ENCODE results near the gene CLIC5.

The CLIC5 gene

GRCh38 chr6:45877970-45878590, 137.6 kb downstream of the CLIC5 start:
- no peak for DNase-seq (ENCODE audit: low read depth)
- TF ChIP-seq CTCF (conservative IDR thresholded peaks at IDR 0.05; ENCODE audit: low read depth, low read length): no peak
- no peak overlapping the region for H3K4me3 ChIP-seq (ENCODE audit: low read depth, low read length)

GRCh38 chr6:45872827-45873365, 142.8 kb downstream of the CLIC5 start:
- no peak for TF ChIP-seq CTCF (conservative IDR thresholded peaks at IDR 0.05; ENCODE audit: low read depth, low read length)
- no peak overlapping the region for H3K4me3 ChIP-seq (ENCODE audit: low read depth, low read length)
- DNase-seq (ENCODE audit: low read depth): no peak

- DNase-seq (ENCODE audit: low read depth): no peak
- no peak for TF ChIP-seq CTCF (conservative IDR thresholded peaks at IDR 0.05; ENCODE audit: low read depth, low read length)
- H3K4me3 ChIP-seq (ENCODE audit: low read depth, low read length): no peak overlapping the region
These were observed 145.1 kb downstream of the CLIC5 start for GRCh38 chr6:45870531-45870930.

- TF ChIP-seq CTCF (conservative IDR thresholded peaks at IDR 0.05; ENCODE audit: low read depth, low read length): no peak
- no peak overlapping the region for H3K4me3 ChIP-seq (ENCODE audit: low read depth, low read length)
- no peak for DNase-seq (ENCODE audit: low read depth)
These were observed 151.0 kb downstream of the CLIC5 start for GRCh38 chr6:45864651-45865050.

GRCh38 chr6:45858691-45859090, 157.0 kb downstream of the CLIC5 start:
- TF ChIP-seq CTCF (conservative IDR thresholded peaks at IDR 0.05; ENCODE audit: low read depth, low read length): no peak
- no peak overlapping the region for H3K4me3 ChIP-seq (ENCODE audit: low read depth, low read length)
- DNase-seq (ENCODE audit: low read depth): no peak

GRCh38 chr6:45857827-45858226, 157.8 kb downstream of the CLIC5 start:
- H3K4me3 ChIP-seq (ENCODE audit: low read depth, low read length): no peak overlapping the region
- TF ChIP-seq CTCF (conservative IDR thresholded peaks at IDR 0.05; ENCODE audit: low read depth, low read length): no peak
- DNase-seq (ENCODE audit: low read depth): no peak

All from choroid plexus epithelial cell (primary cell).